ENCODE data around the gene WAPL. TPM values are rescaled to one million over a fixed set of nuclear protein-coding genes. Genes with fewer than 3 reads are reported as not detected.

The WAPL gene
- total RNA-seq, 4 donors from 2014 or later: 17.4 to 75.1 (median 34.9) TPM

DNA sequence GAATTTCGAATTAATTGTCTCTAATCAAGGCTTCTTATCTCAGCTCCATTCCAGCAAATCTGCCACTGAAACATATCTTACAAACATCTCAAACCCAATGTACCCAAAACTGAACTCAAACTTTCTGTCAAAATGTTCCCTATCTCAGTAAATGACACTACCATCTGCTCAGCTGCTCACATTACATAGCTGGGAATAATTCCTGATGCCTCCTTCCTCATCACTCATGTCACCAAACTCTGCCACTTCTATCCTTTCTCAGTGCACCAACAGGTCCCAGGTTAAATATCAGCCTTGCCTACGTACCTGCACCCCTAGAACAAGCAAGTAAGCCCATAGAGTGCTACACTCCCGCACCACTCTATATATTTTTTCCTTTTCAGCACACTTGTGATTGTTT is 12.4 kb downstream of the WAPL start:
- H3K4me1 ChIP-seq: peaks cover 0 to 6% of the 10 kb centered on the region in 2 donors
- intact Hi-C loops (cut with DNase I; ENCODE audit: low total_unique reads): no loop called here
- no peak overlapping the region for H3K27ac ChIP-seq
- DNase-seq: no peak
- H3K36me3 ChIP-seq: no peaks in the 10 kb centered on the region
- no peak for TF ChIP-seq POLR2A (IDR thresholded peaks at IDR 0.05)
- no peak overlapping the region for H3K4me3 ChIP-seq
- H3K9me3 ChIP-seq: no peaks in the 10 kb centered on the region
- H3K27me3 ChIP-seq: no peaks in the 10 kb centered on the region

DNA sequence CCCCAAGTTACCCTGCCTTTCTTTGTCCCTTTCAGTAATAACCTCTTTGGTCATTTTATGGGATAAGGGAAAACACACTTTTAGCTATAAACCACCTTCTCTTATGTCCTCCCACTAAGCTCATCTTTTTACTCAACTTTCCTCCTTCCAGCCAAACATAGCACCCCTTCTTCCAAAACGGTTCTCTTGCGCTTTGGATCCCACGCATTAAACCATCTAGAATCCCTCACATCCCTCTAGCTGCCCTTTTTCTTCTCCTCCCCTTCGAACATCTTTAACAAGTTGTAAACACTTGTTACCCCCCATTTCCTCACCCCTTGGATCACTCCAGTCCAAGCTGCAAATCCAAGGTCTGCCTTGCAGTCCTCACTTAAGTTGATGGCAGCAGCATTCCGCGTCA is 13.4 kb downstream of the WAPL start:
- Histone ChIP-seq H3K4me1 (peaks cover 0 to 6% of the 10 kb centered on the region in 2 donors), H3K27ac (no peak overlapping the region), H3K4me3 (no peak overlapping the region), H3K36me3 (no peaks in the 10 kb centered on the region), H3K9me3 (no peaks in the 10 kb centered on the region), H3K27me3 (no peaks in the 10 kb centered on the region)
- DNase-seq: no peak
- no peak for TF ChIP-seq POLR2A (IDR thresholded peaks at IDR 0.05)
- TF ChIP-seq, protein P1, sequence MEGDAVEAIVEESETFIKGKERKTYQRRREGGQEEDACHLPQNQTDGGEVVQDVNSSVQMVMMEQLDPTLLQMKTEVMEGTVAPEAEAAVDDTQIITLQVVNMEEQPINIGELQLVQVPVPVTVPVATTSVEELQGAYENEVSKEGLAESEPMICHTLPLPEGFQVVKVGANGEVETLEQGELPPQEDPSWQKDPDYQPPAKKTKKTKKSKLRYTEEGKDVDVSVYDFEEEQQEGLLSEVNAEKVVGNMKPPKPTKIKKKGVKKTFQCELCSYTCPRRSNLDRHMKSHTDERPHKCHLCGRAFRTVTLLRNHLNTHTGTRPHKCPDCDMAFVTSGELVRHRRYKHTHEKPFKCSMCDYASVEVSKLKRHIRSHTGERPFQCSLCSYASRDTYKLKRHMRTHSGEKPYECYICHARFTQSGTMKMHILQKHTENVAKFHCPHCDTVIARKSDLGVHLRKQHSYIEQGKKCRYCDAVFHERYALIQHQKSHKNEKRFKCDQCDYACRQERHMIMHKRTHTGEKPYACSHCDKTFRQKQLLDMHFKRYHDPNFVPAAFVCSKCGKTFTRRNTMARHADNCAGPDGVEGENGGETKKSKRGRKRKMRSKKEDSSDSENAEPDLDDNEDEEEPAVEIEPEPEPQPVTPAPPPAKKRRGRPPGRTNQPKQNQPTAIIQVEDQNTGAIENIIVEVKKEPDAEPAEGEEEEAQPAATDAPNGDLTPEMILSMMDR (IDR thresholded peaks at IDR 0.05): no peak
- intact Hi-C loops (cut with DNase I; ENCODE audit: low total_unique reads): no loop called here

DNA sequence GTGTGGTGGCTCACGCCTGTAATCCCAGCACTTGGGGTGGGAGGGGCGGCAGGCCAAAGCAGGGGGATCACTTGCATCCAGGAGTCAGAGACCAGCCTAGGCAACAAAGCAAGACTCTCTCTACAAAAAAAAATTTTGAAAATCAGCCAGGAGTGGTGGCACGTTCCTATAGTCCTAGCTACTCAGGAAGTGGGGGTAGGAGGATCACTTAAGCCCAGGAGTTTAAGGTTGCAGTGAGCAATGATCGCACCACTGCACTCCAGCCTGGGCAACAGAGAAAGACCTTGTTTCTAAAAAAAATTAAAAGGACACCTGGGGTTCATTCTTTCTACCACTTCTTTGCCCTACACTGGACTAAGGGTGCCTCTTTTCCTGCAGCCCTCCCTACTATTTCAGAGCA is 15.1 kb downstream of the WAPL start:
- intact Hi-C loops (cut with DNase I; ENCODE audit: low total_unique reads): no loop called here

DNA sequence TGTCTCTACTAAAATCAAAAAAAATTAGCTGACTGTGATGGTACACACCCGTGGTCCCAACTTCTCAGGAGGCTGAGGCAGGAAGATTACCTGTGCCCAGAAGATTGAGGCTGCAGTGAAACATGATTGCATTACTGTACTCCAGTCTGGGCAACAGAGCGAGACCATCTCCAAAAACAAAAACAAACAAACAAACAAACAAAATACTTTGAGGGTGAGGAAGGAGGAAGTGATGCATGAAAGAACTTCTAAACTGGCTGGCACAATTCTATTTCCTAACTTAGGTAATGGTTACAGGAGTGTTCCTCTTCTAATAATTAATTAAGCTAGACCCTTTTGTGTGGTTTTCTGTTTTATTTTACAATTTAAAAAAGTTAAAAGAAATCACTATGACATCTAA is 15.5 kb downstream of the WAPL start:
- intact Hi-C loops (cut with DNase I; ENCODE audit: low total_unique reads): no loop called here
- Histone ChIP-seq H3K9me3 (no peaks in the 10 kb centered on the region), H3K4me3 (no peak overlapping the region), H3K27ac (no peak overlapping the region), H3K36me3 (no peaks in the 10 kb centered on the region), H3K27me3 (no peaks in the 10 kb centered on the region), H3K4me1 (no peaks in the 10 kb centered on the region)
- TF ChIP-seq, protein P1 (IDR thresholded peaks at IDR 0.05): no peak
- TF ChIP-seq POLR2A (IDR thresholded peaks at IDR 0.05): no peak
- no peak for DNase-seq

More for the DNA sequence above, 15.1 kb downstream of the WAPL start:
- Histone ChIP-seq H3K9me3 (no peaks in the 10 kb centered on the region), H3K4me3 (no peak overlapping the region), H3K4me1 (no peaks in the 10 kb centered on the region), H3K27me3 (no peaks in the 10 kb centered on the region), H3K27ac (no peak overlapping the region), H3K36me3 (no peaks in the 10 kb centered on the region)
- no peak for DNase-seq
- TF ChIP-seq, protein P1 (IDR thresholded peaks at IDR 0.05): no peak
- no peak for TF ChIP-seq POLR2A (IDR thresholded peaks at IDR 0.05)

DNA sequence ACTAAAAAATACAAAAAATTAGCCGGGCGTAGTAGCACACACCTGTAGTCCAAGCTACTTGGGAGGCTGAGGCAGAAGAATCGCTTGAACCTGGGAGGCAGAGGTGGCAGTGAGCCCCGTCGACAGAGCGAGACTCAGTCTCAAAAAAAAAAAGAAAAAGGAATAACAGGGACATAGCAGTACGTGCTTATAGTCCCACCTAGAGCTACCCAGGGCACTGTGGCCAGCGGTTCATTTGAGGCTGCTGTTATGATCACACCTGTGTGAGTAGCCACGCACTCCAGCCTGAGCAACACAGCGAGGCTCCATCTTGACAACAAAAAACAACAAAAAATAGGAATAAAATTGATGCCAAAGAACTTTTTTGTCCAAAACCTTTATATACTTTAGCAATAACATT is 17.1 kb downstream of the WAPL start:
- H3K9me3 ChIP-seq: no peaks in the 10 kb centered on the region
- H3K27me3 ChIP-seq: no peaks in the 10 kb centered on the region
- H3K4me3 ChIP-seq: no peak overlapping the region
- no peak overlapping the region for H3K27ac ChIP-seq
- DNase-seq: no peak
- H3K36me3 ChIP-seq: no peaks in the 10 kb centered on the region
- TF ChIP-seq POLR2A (IDR thresholded peaks at IDR 0.05): no peak
- TF ChIP-seq, protein P1 (IDR thresholded peaks at IDR 0.05): no peak
- no peaks in the 10 kb centered on the region for H3K4me1 ChIP-seq
- intact Hi-C loops (cut with DNase I; ENCODE audit: low total_unique reads): no loop called here

DNA sequence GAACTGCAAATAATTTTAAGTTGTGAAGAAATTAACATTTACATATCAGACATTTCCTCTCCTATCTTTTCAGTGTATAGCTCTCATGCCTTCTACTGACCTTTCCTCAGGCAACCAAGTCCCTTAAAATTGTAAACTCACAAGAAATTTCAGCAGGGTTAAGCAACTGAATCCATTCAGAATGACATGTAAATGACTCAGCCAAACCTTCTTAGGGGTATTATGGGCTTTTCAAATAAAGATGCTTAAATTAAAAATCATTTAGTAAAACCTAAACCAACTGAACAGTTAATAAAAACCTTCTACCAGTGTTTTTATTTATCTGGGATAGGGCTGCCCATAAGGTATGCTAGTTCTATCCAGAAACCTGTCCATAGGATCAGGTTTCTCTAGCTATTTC is 20.7 kb downstream of the WAPL start:
- Histone ChIP-seq H3K36me3 (no peaks in the 10 kb centered on the region), H3K4me1 (no peaks in the 10 kb centered on the region), H3K4me3 (no peak overlapping the region), H3K9me3 (no peaks in the 10 kb centered on the region), H3K27ac (no peak overlapping the region), H3K27me3 (no peaks in the 10 kb centered on the region)
- DNase-seq: no peak
- intact Hi-C loops (cut with DNase I; ENCODE audit: low total_unique reads): no loop called here
- TF ChIP-seq POLR2A (IDR thresholded peaks at IDR 0.05): no peak
- TF ChIP-seq, protein P1 (IDR thresholded peaks at IDR 0.05): no peak
